HG03045 (cell line): ENCODE results near the gene HES6.
"Not testable (repeated sequence)": the region's sequence is repeated elsewhere in the genome, so short reads cannot be mapped to it uniquely, and the experiment has no call there.

Experiments
- ATAC-seq: cut with Tn5 transposase; IDR thresholded peaks from one replicate; pipeline ENCODE4 v1.9.1; 2021; ENCODE audit warnings: mild to moderate bottlenecking, moderate library complexity; ENCODE audit not compliant: unreplicated experiment

Gene HES6

GRCh38 chr2:238274152-238274865 lies 34.5 kb upstream of the HES6 start:
- ATAC-seq, result no peak

DNA sequence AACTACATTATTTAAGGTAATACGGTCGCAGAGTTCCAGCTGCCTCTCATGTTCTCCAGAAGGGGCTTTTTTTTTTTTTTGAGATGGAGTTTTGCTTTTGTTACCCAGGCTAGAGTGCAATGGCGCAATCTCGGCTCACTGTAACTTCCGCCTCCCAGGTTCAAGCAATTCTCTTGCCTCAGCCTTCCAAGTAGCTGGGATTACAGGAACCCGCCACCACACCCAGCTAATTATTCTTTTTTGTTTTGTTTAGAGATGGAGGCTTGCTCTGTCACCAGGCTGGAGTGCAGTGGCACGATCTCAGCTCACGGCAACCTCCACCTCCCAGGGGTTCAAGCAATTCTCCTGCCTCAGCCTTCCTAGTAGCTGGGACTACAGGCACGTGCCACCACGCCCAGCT lies 33.6 kb upstream of the HES6 start:
- ATAC-seq, result not testable (repeated sequence)

DNA sequence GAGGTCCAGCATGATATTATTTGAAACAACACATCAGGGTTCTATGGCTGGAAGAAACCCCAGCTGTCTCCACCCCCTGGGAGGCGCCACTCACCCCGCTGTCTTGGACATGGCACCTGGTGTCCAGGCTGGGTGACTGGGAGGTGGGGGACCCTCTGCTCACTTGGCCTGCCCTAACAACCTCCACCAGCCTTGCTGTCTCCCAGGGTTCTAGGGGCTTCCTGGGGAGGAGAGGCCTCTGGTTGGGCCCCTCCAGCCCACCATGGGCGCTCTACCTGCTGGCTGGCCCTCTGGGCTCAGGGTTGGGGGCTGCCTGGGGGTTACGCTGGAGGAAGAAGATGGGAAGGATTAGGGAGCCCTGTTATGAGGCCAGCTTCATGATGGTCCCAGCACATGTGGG lies 32.3 kb upstream of the HES6 start:
- no peak for ATAC-seq

DNA sequence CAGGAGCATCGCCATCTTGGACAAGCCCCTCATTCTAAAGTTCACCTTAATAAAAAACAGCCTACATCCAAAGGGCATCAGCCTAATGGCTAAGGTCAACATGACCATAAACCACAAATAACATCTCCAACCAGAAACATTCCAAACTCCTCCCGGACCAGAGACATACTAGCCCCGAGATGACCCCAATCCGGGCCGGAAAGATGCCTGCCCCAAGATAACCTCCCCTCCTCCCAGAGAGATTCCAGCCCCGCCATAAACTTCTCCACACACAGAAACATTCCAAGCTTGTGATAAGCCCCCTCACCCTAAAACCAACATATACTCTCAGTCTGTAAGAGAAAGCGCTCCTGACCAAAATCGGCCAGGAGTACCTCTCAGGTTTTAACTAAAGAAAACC lies 31.8 kb upstream of the HES6 start:
- ATAC-seq, result not testable (repeated sequence)

DNA sequence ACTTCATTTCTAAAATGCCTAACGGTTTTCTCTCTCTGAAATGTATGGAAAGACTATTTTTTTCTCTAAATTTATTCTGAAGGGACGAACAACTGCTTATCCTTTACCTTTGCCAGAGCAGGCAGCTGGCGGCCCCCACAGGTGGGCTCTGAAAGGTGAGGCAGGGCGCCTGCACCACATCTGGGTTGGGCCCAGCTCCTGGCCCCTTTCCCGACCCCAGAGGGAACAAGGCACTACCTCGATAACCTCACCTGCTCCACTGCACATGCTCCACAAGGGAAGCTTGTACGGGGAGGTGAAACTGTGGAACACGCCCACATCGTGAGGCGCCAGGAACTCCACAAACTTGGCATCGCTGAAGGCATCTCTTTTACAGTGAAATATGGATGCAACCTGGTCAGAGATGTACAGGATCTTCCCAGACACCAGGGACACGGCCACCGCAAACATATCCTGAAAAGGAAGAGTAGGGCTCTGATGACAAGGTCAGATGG lies 31.3 kb upstream of the HES6 start:
- no peak for ATAC-seq

DNA sequence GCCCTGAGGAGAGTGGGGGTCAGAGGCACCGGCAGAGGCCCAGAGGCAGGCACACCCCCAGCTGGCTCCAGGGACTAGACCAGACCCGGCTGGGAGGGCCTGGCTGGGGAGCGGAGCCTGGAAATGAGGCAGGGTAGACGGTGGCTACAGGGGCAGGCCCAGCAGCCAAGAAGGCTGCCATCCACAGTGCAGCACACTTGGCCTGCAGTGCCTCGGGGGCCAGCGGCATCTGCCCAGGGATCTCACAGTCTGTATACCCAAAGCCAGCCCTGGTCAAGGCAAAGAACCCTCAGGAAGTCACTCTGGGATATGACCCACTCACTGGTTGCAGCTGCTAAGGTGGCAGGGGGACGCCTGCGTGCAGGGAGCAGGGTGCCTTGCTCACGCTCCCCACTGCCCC lies 30.8 kb upstream of the HES6 start:
- no peak for ATAC-seq

- ATAC-seq, result no peak
Observed at GRCh38 chr2:238269741-238270140, 29.9 kb upstream of the HES6 start.

DNA sequence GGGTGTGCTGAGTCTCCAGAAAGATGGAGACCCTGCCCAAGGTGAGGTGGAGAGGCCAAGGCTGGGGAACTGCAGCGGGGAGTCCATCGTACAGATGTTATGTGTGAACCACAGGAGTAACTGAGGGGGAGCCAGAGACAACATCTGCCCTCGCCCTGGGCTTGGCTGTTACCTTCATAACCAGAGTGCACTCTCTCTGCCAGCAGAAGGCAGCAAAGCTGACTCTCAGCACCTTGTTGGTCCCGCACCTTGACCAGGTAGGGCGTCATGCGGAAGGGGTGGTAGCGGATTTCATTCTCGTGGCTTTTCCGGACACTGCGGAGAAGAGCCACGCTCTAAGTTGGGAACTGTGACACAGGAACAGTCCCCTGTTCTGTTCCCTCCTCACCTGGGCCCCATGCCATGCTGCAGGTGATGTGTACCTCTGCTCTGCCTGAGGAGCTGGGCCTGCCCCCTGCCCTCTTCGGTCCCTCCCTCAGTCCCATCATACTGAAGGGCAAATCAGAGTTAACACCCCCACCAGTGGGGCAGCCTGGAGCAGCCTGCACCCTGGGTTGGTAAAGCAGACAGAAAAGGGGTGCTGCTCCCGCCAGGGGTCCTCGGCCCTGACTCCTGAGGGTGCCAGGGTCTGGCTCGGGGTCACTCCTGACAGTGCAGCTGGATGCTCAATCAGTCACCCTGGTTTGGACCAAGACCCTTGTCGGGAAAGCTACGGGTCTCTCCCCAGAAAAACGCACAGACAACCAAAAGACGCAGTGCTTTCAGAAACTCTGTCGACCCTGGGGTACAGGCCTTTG lies 28.2 kb upstream of the HES6 start:
- no peak for ATAC-seq

DNA sequence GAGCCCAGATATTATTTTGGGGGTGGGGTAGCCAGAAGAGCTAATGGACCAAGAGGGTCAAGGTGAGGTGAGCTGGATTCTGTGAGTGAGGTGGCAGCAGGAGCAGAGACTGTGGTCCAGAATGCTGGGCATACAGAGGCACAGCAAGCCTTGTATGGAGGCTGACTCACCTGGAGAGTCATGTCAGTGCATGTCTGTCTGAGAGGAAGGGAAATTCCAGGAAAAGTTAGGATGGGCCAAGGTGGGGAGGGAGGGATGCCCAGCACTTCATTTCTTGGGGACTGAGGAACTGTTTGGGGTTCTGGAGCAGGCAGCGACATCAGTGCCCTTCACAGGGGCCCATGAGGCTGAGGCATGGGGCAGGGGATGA lies 27.5 kb upstream of the HES6 start:
- ATAC-seq, result no peak

DNA sequence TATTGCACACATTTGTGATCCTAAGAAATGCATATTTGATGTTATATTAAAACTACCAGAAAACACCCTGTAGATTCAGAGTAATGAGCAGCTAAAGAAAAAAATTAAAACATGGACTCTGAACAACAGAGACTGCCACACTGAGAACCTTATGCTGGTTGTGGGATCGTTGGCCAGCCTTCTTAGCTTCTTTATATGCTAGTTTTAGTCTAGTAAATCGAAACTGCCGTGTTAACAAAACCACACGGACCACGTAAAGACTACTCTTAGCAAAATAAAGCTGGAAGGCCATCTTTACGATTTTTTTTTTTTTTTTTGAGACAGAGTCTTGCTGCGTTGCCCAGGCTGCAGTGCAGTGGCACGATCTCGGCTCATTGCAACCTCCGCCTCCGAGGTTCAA lies 25.8 kb upstream of the HES6 start:
- ATAC-seq, result no peak

GRCh38 chr2:238264072-238264460 lies 24.2 kb upstream of the HES6 start:
- no peak for ATAC-seq

- no peak for ATAC-seq
Observed at GRCh38 chr2:238263204-238264071, 23.6 kb upstream of the HES6 start.

- ATAC-seq, result no peak
Observed at GRCh38 chr2:238262496-238263122, 22.8 kb upstream of the HES6 start.

DNA sequence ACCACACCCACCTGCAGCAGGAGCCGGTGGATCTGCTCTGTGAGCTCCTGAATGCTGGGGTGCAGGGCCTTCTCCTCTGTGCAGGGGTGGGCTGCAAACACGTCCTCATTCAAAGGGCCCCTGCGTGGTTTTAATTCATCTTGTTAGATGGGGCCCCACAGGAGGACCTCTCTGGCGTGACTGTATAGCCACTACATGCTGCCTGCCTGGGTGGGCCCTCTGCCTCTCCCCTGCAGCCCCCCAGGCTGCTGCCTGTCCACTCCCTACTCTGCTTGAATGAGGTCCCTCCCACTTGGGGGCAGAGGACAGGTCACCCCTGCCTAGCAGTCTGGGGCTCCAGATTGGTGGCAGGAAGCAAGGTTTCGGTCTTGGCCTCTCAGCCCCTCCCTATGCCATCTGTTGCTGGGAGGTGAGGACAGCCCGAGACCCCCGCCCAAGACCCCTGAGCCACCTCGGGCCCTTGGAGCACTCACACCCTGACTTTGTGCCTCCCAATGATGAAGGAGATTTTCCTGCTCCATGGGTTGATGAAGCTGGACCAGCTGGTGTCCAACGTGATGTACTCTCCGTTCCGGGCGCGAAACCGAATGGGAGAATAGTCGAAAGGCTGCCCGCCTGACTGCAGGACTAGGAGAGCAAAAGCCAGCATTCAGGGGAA lies 22.0 kb upstream of the HES6 start:
- no peak for ATAC-seq

DNA sequence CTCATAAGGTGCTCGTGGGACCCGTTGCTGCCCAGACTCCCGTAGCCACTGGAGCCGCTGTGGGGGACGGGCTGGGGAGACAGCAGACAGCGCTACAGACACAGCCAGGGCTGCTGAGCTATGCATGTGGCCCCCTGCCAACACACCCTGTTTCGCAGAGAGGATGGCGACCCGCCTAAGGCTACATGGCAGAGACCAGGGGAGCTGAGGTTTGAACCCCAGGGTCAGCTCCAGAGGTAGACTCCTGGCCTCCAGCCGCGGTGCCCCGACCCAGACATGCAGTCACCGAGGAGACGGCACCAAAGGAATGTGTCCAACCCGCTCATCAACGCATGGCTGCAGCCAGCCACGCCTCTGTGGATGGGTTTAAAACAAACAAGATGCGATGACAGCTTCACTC lies 21.0 kb upstream of the HES6 start:
- no peak for ATAC-seq

GRCh38 chr2:238259061-238260020 lies 19.5 kb upstream of the HES6 start:
- ATAC-seq, result no peak

DNA sequence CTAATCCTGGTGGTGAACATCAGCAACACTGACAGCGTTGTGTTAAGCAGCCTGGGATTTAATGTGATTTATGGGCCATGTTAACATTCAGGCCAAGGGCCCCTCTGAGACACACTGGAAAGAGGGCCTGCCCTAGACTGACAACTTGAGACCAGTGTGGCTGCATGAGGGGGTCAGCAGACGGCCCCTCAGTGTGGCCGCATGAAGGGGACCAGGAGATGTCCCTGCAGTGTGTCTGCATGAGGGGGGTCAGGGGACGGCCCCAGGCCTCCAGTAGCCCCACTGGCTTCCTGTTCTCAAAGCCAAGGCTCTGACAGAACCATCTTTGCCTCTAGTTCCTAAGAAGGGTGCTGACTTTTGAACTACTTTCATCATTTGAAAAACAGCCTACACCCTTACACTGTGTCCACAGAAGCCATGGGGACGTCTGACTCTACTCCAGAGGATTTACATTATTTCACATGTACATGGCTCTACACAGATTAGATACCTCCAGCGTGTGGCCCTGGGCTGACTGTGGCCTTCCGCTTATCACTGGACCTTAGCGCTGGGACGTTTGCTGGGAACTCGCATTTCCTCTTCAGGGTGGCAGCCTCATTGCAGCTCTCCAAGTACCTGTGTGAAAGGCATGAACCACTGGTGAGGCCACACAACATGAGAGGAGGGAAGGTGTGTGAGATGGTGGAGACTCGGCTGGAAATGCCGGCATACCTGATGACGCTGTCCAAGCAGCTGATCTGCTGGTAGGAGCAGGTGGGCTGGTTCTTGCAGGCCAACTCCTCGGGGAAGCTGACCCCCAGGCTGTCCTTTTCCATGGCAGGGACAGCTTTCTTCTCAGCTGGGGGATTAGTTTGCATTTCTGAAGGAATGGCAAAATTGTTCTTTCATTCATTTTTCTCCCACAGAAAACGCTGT lies 18.2 kb upstream of the HES6 start:
- no peak for ATAC-seq

DNA sequence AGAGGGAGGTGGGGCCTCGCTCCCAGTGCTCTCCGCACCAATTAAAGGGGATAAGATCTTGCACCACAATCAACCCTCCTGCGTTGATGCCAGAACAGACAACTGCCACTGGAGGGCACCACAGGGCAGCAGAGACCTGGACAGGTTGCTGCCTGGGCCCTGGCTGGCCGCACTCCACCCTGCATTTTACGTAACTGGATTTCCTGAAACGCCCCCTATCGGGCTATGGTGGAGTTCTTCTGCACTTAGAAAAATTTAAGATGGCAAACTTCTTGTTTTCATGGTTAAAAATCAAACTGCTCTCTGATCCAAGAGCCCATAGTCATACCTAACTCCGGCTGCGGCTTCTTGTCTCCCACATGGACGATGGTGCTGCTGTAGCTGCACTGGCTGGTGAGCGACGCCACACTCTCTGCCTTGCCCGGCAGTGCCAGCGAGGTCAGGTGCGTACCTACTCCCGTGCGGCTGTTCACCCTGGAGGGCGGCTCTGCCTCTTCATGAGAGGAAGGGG lies 16.8 kb upstream of the HES6 start:
- ATAC-seq, result no peak
